Measurements from ENCODE around the gene TTC13. TPM values are rescaled to one million over a fixed set of nuclear protein-coding genes. Genes with fewer than 3 reads are reported as not detected.

Gene TTC13
- total and polyA plus RNA-seq, 10 of the 15 experiments (the other 5 are each of a cell fraction or from before 2014, with no cell fraction given) = 5.8 to 30.8 (median 18.5) TPM

GRCh38 chr1:230977761-230978490, 735 bp downstream of the TTC13 start:
- ATAC-seq (no peak; the same call in 2 of the 3 replicates), FAIRE-seq (no peak), DNase-seq (ENCODE audit: low read depth, low spot score) (no peak)
- ChIA-PET RAD21 (ENCODE audit: unreplicated experiment) (interaction anchor here (1.0 to 3.8 kb wide), 4 partner anchors 20 to 335 kb away, joined by 3 to 24 read pairs (median 4); partner anchors contain the start of gene COG2), POLR2A (interaction anchor here (1.9 kb wide), 1 partner anchor 20 kb away, joined by 6 read pairs; no protein-coding TSS in a partner anchor), CTCF (interaction anchor here (0.7 to 1.8 kb wide), 6 partner anchors 26 to 179 kb away, joined by 3 to 6 read pairs (median 4); no protein-coding TSS in a partner anchor), SMC1A (ENCODE audit: uncharacterized antibody, unreplicated experiment) (interaction anchor here (0.9 to 7.2 kb wide), 6 partner anchors 10 to 114 kb away, joined by 3 to 69 read pairs (median 3); no protein-coding TSS in a partner anchor)
- under 1% methylated on average over 35 of the region's 52 CpGs for WGBS (ENCODE audit: insufficient coverage, insufficient replicate concordance, low lambda C conversion rate, missing lambda C conversion rate)
- in situ Hi-C loops (cut with MboI) = no loop called here
- Histone ChIP-seq H3K36me3 (ENCODE audit: control insufficient read depth in 2 of 2, insufficient read depth in 2 of 2, low read length in 1 of 2) (peaks cover 0 to 4% of the 10 kb centered on the region in 2 experiments; a peak in 2 of 4 replicates), H3K27me3 (replicated peaks in 1 of 2; ENCODE audit: control insufficient read depth in 2 of 2, insufficient read depth in 2 of 2, low read length in 1 of 2) (no peaks in the 10 kb centered on the region), H3K79me2 (ENCODE audit: control insufficient read depth, insufficient read depth, low read length) (peaks cover 46% of the 10 kb centered on the region), H2AFZ (ENCODE audit: control insufficient read depth, low read depth, low read length) (peak overlapping the region; percentile 75), H3K4me2 (ENCODE audit: control insufficient read depth, insufficient read depth) (peak overlapping the region; percentile 91), H3K27ac (ENCODE audit: control insufficient read depth, insufficient read depth) (peak overlapping the region; percentile 71), H4K20me1 (ENCODE audit: control insufficient read depth, insufficient read depth) (no peaks in the 10 kb centered on the region), H3K9me3 (replicated peaks; ENCODE audit: control insufficient read depth, insufficient read depth, low read length) (no peaks in the 10 kb centered on the region), H3K4me1 (ENCODE audit: control insufficient read depth, insufficient read depth, low read length) (peaks cover 18% of the 10 kb centered on the region), H3K4me3 (peak overlapping the region; percentile 80), H3K9ac (ENCODE audit: control insufficient read depth, insufficient read depth, low read length) (peak overlapping the region; percentile 80)
- no TSS peak for BruUV-seq (replicated peaks)
- TF ChIP-seq TCF3 (IDR thresholded peaks at IDR 0.05; ENCODE audit: borderline replicate concordance, insufficient read depth, low read depth, low read length) = 0 out of 2 replicates have a peak, but pooled peaks have one; percentile 27
- no peak for TF ChIP-seq CEBPB (IDR thresholded peaks at IDR 0.05; ENCODE audit: borderline replicate concordance in 1 of 2, low read depth in 2 of 2, low read length in 2 of 2)
- TF ChIP-seq RB1 (IDR thresholded peaks at IDR 0.05; ENCODE audit: borderline replicate concordance) = peak; percentile 44; the same call in 1 of the 2 replicates
- TF ChIP-seq BCL3 (IDR thresholded peaks at IDR 0.05; ENCODE audit: borderline replicate concordance, insufficient read depth, low read depth, low read length, poor library complexity, severe bottlenecking) = peak; percentile 12
- intact Hi-C loops (cut with micrococcal nuclease; ENCODE audit: unreplicated experiment) = loop anchor here (2.0 to 5.0 kb wide), 3 partner anchors 61 to 336 kb away; partner anchors contain the start of gene COG2

All from GM12878 (cell line).